ENCODE measurements around the gene PRKAG1.

The PRKAG1 gene

DNA sequence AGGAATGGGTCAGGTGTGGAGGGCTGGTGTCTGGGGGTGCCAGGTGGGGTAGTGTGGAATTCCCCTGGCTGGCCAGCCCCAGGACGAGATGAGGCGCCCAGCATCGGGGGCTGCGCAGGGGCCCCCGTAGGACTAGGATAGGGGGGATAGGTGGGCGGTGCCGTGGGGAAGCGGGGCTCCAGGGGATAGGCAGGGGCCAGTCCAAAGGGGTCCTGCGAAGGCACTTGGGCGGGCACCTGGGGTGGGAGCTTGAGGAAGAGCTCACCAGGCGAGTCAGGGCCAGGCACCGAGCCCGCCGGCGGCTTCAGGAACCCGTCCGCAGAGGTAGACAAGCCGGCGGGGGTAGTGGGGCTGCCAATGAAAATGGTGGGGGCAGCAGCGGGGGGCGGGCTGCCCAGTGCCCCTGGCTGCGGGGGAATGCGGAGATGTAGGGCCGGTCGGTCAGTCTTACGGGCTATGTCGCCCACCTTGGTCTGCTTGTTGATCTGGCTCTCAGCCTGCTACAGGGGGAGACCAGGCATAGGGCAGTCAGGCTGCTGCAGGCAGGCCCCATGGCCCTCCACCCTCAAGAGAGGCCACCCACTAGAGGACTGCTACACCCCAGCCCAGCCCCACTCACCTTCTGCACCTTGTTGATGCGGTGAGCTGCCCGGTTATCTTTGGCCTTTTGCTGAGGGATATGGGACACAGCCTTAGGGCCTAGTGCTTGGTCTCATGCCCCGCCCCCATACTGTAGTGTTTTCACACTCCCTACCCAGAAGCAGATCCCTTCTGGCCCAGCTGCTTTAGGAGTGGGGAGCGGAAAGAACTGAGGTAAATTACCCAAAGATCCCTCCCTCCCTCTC lies 22.7 kb upstream of the PRKAG1 start:
- H3K4me3 Mint-ChIP-seq = no peak overlapping the region

DNA sequence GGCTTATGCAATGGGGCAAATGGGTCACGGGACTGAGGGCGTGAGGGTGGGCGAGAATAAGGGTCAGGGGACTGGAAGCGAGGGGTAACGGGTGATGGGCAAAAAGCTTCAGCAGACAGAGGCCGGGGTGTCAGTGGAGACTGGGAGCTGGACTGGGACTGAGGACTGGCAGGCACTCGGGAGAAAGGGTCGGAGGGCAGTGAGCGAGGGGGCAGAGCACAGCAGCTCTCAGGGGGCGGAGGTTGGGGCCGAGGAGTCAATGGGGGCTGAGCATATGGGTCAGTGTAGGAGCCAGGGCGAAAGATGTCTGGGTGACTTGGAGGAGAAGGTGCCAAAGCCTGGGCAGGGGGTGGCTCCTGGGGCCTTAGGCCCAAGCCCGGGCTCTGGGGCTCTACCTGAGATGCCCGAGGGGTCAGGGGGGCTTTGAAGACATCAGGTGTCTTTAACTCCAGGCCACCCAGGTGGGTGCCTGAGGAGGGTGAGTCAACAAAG lies 21.8 kb upstream of the PRKAG1 start:
- no peak overlapping the region for H3K27ac Mint-ChIP-seq
- H3K27me3 Mint-ChIP-seq (ENCODE audit: low read depth) = no peaks in the 10 kb centered on the region
- peaks cover 62% of the 10 kb centered on the region for H3K36me3 Mint-ChIP-seq (ENCODE audit: low read depth)
- no peaks in the 10 kb centered on the region for H3K4me1 Mint-ChIP-seq
- TF ChIP-seq, protein P1, sequence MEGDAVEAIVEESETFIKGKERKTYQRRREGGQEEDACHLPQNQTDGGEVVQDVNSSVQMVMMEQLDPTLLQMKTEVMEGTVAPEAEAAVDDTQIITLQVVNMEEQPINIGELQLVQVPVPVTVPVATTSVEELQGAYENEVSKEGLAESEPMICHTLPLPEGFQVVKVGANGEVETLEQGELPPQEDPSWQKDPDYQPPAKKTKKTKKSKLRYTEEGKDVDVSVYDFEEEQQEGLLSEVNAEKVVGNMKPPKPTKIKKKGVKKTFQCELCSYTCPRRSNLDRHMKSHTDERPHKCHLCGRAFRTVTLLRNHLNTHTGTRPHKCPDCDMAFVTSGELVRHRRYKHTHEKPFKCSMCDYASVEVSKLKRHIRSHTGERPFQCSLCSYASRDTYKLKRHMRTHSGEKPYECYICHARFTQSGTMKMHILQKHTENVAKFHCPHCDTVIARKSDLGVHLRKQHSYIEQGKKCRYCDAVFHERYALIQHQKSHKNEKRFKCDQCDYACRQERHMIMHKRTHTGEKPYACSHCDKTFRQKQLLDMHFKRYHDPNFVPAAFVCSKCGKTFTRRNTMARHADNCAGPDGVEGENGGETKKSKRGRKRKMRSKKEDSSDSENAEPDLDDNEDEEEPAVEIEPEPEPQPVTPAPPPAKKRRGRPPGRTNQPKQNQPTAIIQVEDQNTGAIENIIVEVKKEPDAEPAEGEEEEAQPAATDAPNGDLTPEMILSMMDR (IDR thresholded peaks at IDR 0.05; ENCODE audit: unreplicated experiment in 3 of 3) = no peak
- no peak overlapping the region for H3K4me3 Mint-ChIP-seq
- H3K9me3 Mint-ChIP-seq = no peaks in the 10 kb centered on the region

More for the DNA sequence above, 22.7 kb upstream of the PRKAG1 start:
- Mint-ChIP-seq H3K27me3 (ENCODE audit: low read depth) (no peaks in the 10 kb centered on the region), H3K9me3 (no peaks in the 10 kb centered on the region), H3K27ac (no peak overlapping the region), H3K4me1 (no peaks in the 10 kb centered on the region), H3K36me3 (ENCODE audit: low read depth) (peaks cover 64% of the 10 kb centered on the region)
- TF ChIP-seq, protein P1 (IDR thresholded peaks at IDR 0.05; ENCODE audit: unreplicated experiment in 3 of 3) = no peak

DNA sequence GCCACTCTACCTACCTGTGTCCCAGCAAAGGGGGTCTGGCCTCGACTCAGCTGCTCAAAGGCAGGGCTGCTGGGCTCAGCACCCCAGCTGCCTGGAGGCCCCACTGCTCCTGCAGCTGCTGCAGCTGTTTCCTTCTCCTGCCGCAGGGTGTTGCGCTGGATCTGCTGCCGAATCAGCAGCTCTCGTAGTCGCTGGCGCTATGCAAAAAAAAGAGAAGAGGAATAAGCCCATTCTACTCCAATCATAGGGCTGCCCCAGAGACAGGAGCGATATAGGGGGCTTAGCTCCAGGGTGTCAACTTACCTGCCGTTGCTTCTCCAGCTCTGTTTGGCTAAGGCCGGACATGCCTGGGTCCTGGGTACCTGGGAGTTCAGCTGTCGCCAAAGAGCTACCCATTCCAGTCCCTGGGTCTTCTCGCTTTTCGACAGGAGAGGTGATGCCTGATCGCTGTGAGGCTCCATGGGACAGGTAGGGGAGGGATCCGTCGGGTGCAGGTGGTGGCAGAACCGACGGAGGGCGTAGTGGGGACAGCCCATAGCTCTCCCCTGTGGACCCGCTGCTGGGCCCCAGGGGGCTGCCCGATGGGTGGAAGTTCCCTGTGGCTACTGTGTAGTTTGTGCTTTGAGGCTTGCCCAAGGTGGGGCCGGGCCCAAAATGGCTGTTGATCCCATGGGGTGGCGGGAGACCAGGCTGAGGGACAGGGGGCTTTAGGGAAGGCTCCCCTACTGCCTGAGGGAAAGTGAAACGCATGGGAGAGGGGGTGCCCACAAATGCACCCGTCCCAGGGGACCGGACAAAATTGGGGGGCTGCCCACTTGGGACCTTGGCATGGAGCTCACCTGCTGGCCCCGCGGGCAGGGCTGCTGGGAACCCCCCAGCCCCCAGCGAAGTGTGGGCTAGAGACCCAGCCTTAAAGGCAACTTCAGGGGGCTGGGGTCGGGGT lies 21.1 kb upstream of the PRKAG1 start:
- no peaks in the 10 kb centered on the region for H3K4me1 Mint-ChIP-seq
- H3K4me3 Mint-ChIP-seq = no peak overlapping the region
- H3K27me3 Mint-ChIP-seq (ENCODE audit: low read depth) = no peaks in the 10 kb centered on the region
- TF ChIP-seq, protein P1 (IDR thresholded peaks at IDR 0.05; ENCODE audit: unreplicated experiment in 3 of 3) = no peak
- peaks cover 63% of the 10 kb centered on the region for H3K36me3 Mint-ChIP-seq (ENCODE audit: low read depth)
- H3K9me3 Mint-ChIP-seq = no peaks in the 10 kb centered on the region
- H3K27ac Mint-ChIP-seq = no peak overlapping the region

DNA sequence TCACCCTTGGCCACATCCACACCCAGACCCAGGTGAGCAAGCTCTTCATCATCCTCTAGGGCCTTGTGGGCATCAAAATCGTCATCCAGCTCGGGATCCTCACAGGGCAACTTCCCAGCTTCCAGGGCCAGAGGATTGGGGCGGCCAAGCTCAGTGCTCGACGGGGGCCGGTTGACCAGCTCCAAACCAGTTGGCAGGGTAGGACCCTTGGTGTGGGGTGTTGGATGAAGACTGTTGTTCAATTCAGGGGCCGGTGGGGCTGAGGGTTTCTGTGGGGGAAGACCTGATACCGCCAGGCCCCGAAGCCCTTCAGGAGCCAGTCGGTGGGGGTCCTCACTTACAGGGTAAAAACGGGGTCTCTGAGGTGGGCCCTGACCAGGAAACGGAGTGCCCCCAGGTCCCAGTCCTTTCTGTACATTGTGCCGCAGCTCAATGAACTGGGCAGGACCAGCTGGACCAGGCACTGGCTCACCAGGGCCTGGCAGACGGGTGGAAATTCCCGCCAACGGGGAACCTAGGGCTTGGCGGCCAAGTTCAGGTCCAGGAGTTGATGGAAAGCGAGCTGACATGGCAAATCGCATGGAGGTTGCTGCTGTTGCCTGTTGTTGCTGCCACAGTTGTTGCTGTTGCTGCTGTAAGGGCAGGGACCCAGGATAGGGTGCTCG lies 19.8 kb upstream of the PRKAG1 start:
- peaks cover 4% of the 10 kb centered on the region for H3K4me1 Mint-ChIP-seq
- H3K27me3 Mint-ChIP-seq (ENCODE audit: low read depth) = no peaks in the 10 kb centered on the region
- H3K9me3 Mint-ChIP-seq = no peaks in the 10 kb centered on the region
- peaks cover 60% of the 10 kb centered on the region for H3K36me3 Mint-ChIP-seq (ENCODE audit: low read depth)
- no peak overlapping the region for H3K27ac Mint-ChIP-seq
- TF ChIP-seq, protein P1 (IDR thresholded peaks at IDR 0.05; ENCODE audit: unreplicated experiment in 3 of 3) = no peak
- H3K4me3 Mint-ChIP-seq = no peak overlapping the region

DNA sequence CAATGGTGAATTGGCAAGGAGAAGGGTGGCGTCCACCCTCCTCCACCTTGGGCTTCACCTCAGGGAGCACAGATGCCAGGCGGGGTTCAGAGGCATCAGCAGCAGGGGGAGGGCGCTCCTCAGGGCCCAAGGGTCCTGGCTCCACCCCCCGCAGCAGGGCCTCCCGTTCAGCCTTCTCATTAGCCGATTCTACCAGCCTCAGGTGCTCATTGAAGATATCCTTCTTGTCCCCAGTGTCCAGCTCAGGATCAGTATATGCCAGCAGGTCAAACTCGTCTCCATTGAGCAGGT lies 19.3 kb upstream of the PRKAG1 start:
- Mint-ChIP-seq H3K27ac (no peak overlapping the region), H3K36me3 (ENCODE audit: low read depth) (peaks cover 54% of the 10 kb centered on the region), H3K27me3 (ENCODE audit: low read depth) (no peaks in the 10 kb centered on the region), H3K4me3 (no peak overlapping the region), H3K9me3 (no peaks in the 10 kb centered on the region), H3K4me1 (peaks cover 4% of the 10 kb centered on the region)
- TF ChIP-seq, protein P1 (IDR thresholded peaks at IDR 0.05; ENCODE audit: unreplicated experiment in 3 of 3) = no peak

Data from nephron (organoid).